Left ventricle myocardium inferior (tissue), 1 donor: Measurements from ENCODE around the gene RWDD3. TPM values are rescaled to one million over a fixed set of nuclear protein-coding genes. Genes with fewer than 3 reads are reported as not detected.

ENCODE experiments used
- DNase-seq: peaks from one replicate; pipeline ENCODE4 v3.0.0-alpha.2; 2020
- H3K27ac ChIP-seq: fragments of 200-600 bp; replicated peaks from 2 replicates; pipeline ENCODE4 v1.8.0; 2021
- H3K27me3 ChIP-seq: fragments of 200-600 bp; 2 replicates; pipeline ENCODE4 v1.8.0; 2021; ENCODE audit warnings: low read depth
- H3K36me3 ChIP-seq: fragments of 200-600 bp; 2 replicates; pipeline ENCODE4 v1.8.0; 2021
- H3K4me1 ChIP-seq: fragments of 200-600 bp; 2 replicates; pipeline ENCODE4 v1.8.0; 2021
- H3K4me3 ChIP-seq: fragments of 200-600 bp; 2 replicates; pipeline ENCODE4 v1.8.0; 2021; ENCODE audit warnings: mild to moderate bottlenecking, moderate library complexity
- H3K9me3 ChIP-seq: fragments of 200-600 bp; replicated peaks from 2 replicates; pipeline ENCODE4 v1.8.0; 2021
- CTCF ChIP-seq: fragments of 200-600 bp; IDR thresholded peaks from 2 replicates; pipeline ENCODE4 v1.8.0; 2021; ENCODE audit warnings: antibody characterized with exemption, mild to moderate bottlenecking, borderline replicate concordance
- intact Hi-C: fragments of 100-400 bp; cut with micrococcal nuclease; formaldehyde crosslinking; loops from one replicate; pipeline ENCODE4 v1.11.0; 2022
- total RNA-seq: library from RNA; stranded (reverse); fragmentation: NEBNext Ultra II Directional; extraction: Animal tissue kit (Norgen Biotek cat#: 25700); gene quantifications from one replicate; pipeline ENCODE4 v1.2.1, GENCODE V29; 2021
- donor health status: DM: no; HTN: yes; CAD: no; lungs with severe emphysema.

The RWDD3 gene
- total RNA-seq, 1 donor from 2014 or later = 19.4 TPM

- Histone ChIP-seq H3K4me1 (peaks cover 28% of the 10 kb centered on the region), H3K4me3 (no peak overlapping the region), H3K9me3 (peaks cover 7% of the 10 kb centered on the region), H3K36me3 (no peaks in the 10 kb centered on the region), H3K27ac (peak overlapping the region; percentile 8), H3K27me3 (no peaks in the 10 kb centered on the region)
- intact Hi-C loops = no loop called here
- no peak for TF ChIP-seq CTCF
- DNase-seq = no peak
These were observed 25.1 kb upstream of the RWDD3 start for GRCh38 chr1:95208876-95209275.

DNA sequence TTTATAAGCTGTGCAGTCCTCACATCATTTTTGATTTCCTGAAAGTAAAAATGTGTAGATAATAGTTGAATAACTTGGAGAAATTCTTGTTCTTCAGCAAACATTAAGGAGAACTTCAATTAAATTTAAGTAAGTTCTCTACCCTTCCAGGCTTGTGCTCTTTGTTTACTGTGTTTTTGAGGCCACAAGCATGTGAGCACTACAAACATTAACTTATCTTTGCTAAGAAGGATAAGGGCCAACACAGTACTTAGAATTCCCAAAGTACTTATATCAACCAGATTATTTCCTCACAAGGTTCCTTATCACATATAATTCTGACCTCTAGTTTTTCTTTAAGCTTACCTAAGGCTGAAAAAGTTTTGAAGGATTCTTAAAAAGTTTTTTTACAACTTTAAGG, 24.7 kb upstream of the RWDD3 start:
- TF ChIP-seq CTCF = no peak
- intact Hi-C loops = no loop called here

DNA sequence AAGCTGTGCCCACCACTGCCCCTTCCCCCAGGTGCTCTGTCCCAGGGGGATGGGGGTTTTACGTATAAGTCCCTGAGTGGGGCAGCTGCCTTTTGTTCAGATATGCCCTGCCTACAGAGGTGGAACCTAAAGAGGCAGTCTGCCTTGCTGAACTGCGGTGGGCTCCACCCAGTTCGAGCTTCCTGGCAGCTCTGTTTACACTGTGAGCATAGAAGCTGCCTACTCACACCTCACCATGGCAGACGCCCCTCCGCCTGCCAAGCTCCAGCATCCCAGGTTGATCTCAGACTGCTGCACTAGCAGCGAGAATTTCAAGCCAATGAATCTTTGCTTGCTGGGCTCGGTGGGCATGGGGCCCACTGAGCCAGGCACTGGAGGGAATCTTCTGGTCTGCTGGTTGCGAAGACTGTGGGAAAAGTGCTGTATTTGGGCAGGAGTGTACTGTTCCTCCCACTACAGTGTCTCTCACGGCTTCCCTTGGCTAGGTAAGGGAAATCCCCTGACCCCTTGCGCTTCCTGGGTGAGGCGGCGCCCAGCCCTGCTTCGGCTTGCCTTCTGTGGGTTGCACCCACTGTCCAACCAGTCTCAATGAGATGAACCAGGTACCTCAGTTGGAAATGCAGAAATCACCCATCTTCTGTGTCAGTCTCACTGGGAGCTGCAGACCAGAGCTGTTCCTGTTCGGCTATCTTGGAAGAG, 17.6 kb upstream of the RWDD3 start:
- Histone ChIP-seq H3K36me3 (no peaks in the 10 kb centered on the region), H3K27me3 (no peaks in the 10 kb centered on the region), H3K27ac (no peak overlapping the region), H3K9me3 (peaks cover 7% of the 10 kb centered on the region), H3K4me3 (no peak overlapping the region), H3K4me1 (no peaks in the 10 kb centered on the region)
- intact Hi-C loops = no loop called here
- no peak for DNase-seq
- no peak for TF ChIP-seq CTCF

More for the DNA sequence above, 24.7 kb upstream of the RWDD3 start:
- no peaks in the 10 kb centered on the region for H3K27me3 ChIP-seq
- H3K4me1 ChIP-seq = peaks cover 28% of the 10 kb centered on the region
- no peaks in the 10 kb centered on the region for H3K36me3 ChIP-seq
- H3K27ac ChIP-seq = no peak overlapping the region
- DNase-seq = no peak
- H3K4me3 ChIP-seq = no peak overlapping the region
- peaks cover 7% of the 10 kb centered on the region for H3K9me3 ChIP-seq

- Histone ChIP-seq H3K27me3 (no peaks in the 10 kb centered on the region), H3K9me3 (no peaks in the 10 kb centered on the region), H3K4me1 (no peaks in the 10 kb centered on the region), H3K36me3 (no peaks in the 10 kb centered on the region), H3K4me3 (no peak overlapping the region), H3K27ac (no peak overlapping the region)
- intact Hi-C loops = no loop called here
- DNase-seq = no peak
- TF ChIP-seq CTCF = no peak
These were observed 16.6 kb upstream of the RWDD3 start for GRCh38 chr1:95217371-95217770.

GRCh38 chr1:95219407-95219806, 14.6 kb upstream of the RWDD3 start:
- TF ChIP-seq CTCF = no peak
- intact Hi-C loops = no loop called here
- no peaks in the 10 kb centered on the region for H3K9me3 ChIP-seq
- no peak overlapping the region for H3K27ac ChIP-seq
- no peaks in the 10 kb centered on the region for H3K27me3 ChIP-seq
- H3K4me3 ChIP-seq = no peak overlapping the region
- no peak for DNase-seq
- H3K36me3 ChIP-seq = no peaks in the 10 kb centered on the region
- H3K4me1 ChIP-seq = peaks cover 12% of the 10 kb centered on the region
